NCI-H69 (cell line): ENCODE measurements around the gene GATA2.

Experiments
- DNase-seq: peaks from one replicate; lab custom pipeline; 2025; lab: John Stamatoyannopoulos, UW

GATA2 gene

DNA sequence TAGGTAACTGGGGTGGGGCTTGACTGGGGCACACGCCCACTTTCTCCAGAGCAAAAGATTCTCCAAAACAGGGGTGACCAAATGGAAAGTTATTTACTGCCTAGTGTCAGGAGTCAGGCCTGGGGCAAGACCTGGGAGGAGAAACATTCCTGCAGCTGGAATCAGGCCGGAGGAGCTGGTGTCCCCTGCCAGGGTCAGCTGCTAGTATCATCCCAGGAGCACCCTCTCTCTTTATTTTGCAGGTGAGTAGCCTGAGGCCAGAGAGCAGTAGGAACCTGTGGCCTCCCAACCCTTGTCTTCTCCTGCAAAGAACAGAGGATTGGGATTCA is 59.2 kb downstream of the GATA2 start:
- DNase-seq, result peak; percentile 8

DNA sequence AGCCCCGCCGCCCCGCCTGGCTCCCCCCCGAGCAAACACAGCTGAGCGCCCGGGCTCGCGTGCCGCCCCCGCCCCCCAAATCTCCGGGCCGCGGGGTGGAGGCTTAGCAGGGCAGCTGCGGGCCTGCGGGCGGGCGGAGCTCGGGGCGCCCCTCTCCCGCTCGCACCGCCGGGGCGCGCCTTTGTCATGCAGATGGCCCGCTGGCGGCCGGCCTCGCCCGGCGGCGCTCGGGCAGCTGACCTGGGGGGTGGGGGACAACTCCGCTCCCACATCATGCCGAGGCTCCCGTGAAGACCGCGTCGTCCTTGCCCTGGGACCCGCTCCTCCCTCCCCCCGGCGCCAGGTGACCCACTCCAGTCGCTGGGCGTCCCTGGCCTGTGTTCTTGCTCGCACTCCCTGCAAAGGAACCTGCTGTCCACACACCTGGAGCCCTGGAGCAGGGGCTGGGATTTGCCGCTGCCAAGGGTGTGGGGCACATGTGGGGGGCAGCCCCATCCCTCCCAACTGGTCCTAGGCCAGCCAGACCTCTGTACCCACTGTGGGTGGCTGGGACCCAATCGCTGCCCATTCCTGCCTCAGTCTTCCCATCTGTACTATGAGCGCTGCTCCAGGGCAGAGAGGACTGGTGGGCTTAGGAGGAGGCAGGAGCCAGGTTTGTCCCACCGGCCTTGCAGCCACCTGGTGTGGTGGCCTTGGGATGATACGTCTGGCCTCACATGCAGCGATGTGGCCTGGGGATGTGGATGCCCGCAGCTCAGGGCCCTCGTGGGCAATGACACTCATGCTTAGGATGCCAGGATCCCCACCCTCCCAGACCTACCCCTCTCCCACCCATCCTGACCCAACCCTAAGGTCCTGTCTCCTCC is 59.8 kb downstream of the GATA2 start:
- DNase-seq, result peak; percentile 50

DNA sequence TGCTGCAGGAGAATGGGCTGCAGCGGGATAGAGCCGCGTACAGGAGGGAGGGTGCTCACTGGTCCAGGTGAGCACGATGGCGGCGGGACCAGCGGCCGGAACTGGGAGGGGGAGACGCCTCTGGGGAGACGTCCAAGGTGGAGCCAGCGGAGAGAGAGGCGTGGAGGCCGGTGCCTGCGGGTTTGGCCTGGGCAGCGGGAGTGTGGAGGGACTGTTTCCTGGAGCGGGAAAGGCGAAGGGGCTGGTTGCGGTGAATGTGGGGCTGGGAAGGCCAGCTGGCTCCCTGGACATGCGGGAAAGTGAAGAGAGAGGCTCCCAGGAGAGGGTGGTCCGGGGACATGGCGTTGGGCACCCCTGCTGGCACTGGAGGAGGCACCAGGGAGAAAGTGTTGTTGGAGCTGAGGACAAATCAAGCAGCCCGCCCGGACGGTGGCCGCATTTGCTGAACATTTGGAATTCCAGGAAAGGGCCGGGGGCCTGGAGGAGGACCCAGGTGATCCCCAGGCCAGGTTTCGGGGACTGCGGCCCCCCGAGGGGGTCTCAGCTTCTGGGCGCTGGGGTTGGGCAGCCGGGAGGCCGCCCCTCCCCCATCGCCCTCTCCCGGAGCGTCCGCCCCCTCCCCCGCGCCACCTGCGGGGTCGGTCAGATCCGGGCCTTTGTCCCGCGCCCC is 60.6 kb downstream of the GATA2 start:
- peak; percentile 56 for DNase-seq

DNA sequence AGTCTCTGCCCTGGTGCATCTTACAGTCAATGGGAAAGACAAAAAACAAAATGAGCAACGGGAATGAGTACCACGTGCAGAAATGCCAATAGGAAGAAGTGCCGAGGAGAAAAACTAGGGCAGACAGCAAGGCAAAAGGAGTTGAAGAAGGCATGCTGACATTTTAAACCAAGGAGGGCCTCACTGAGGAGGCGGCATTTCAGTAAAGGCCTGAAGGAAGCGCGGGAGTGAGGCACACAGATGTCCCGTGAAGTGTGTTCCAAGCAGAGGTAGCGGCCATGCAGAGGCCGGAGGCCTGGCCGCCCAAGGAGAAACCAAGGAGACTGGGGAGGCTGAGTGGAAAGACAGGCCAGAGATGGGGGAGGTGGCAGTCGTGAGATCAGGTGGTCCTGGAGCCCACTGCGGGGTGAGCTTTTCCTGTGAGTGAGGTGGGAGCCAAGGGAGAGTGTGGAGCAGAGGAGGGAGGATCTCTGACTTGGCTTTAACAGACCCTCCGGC is 61.1 kb downstream of the GATA2 start:
- DNase-seq, result no peak

DNA sequence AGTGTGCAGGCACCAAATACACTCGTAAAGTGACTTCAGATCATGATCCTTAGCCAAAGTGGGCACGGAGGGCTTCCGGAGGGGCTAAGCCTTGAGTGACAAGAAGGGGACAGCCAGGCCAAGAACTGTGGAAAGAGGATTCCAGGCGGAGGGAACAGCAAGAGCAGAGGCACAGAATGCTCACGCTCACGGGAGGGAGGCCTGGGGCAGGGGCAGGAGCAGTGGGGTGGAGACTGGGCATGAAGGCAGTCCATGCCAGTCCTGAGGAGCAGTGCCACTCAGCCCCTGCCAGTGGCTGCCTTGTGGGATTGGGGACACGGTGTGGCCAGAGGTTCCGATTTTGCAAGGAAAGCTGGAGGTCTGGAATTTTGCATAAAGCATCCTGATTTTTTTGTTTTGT is 62.3 kb downstream of the GATA2 start:
- DNase-seq, result no peak

- DNase-seq, result peak; percentile 6
These were observed 62.7 kb downstream of the GATA2 start for GRCh38 chr3:128430301-128430700.

GRCh38 chr3:128429751-128430150 is 63.2 kb downstream of the GATA2 start:
- DNase-seq, result no peak
